Trophoblast cell (in vitro differentiated cells and primary cell): ENCODE data around the gene ILK.

ENCODE experiments used
- DNase-seq, 2 donors: peaks; one replicate each; pipeline ENCODE4 v3.0.0-alpha.2; 2016
- H2AFZ ChIP-seq: 2 replicates; pipeline ENCODE4 v1.6.1; 2013; ENCODE audit warnings: low read length, moderate library complexity, mild to moderate bottlenecking; ENCODE audit not compliant: insufficient read depth, poor library complexity
- H2AK5ac ChIP-seq: 2 replicates; pipeline ENCODE4 v1.6.1; 2013; ENCODE audit warnings: mild to moderate bottlenecking, low read length
- H2BK120ac ChIP-seq: 2 replicates; pipeline ENCODE4 v1.6.1; 2013; ENCODE audit warnings: low read length, mild to moderate bottlenecking, moderate library complexity; ENCODE audit not compliant: insufficient read depth, poor library complexity
- H2BK12ac ChIP-seq: 2 replicates; pipeline ENCODE4 v1.6.1; 2013; ENCODE audit warnings: mild to moderate bottlenecking, low read length, moderate library complexity
- H2BK5ac ChIP-seq: 2 replicates; pipeline ENCODE4 v1.6.1; 2013; ENCODE audit warnings: low read length, low read depth, moderate library complexity, mild to moderate bottlenecking; ENCODE audit not compliant: poor library complexity
- H3K14ac ChIP-seq: 2 replicates; pipeline ENCODE4 v1.6.1; 2013; ENCODE audit warnings: mild to moderate bottlenecking, low read length
- H3K18ac ChIP-seq: 2 replicates; pipeline ENCODE4 v1.6.1; 2013; ENCODE audit warnings: mild to moderate bottlenecking, low read length
- H3K23ac ChIP-seq: 2 replicates; pipeline ENCODE4 v1.6.1; 2013; ENCODE audit warnings: low read length
- H3K27ac ChIP-seq: 2 replicates; pipeline ENCODE4 v1.5.1; 2013; ENCODE audit warnings: low read depth, mild to moderate bottlenecking, inconsistent platforms, low read length, moderate library complexity
- H3K27me3 ChIP-seq: 2 replicates; pipeline ENCODE4 v1.6.1; 2013; ENCODE audit warnings: inconsistent platforms, mild to moderate bottlenecking, low read length, moderate library complexity; ENCODE audit not compliant: insufficient read depth
- H3K36me3 ChIP-seq, 2 experiments: 1 replicate in 1 of 2; 2 replicates in 1 of 2; pipeline ENCODE4 v1.6.1; 2013; ENCODE audit warnings: low read length in 2 of 2, mild to moderate bottlenecking in 2 of 2, moderate library complexity in 1 of 2; ENCODE audit not compliant: insufficient read depth in 2 of 2, control insufficient read depth in 1 of 2
- H3K4ac ChIP-seq: 2 replicates; pipeline ENCODE4 v1.6.1; 2013; ENCODE audit warnings: low read depth, mild to moderate bottlenecking, low read length, moderate library complexity
- H3K4me1 ChIP-seq, 2 experiments: 1 replicate in 1 of 2; 2 replicates in 1 of 2; pipeline ENCODE4 v1.6.1; 2013; ENCODE audit warnings: low read length in 2 of 2, mild to moderate bottlenecking in 2 of 2, moderate library complexity in 1 of 2; ENCODE audit not compliant: insufficient read depth in 2 of 2, control insufficient read depth in 1 of 2
- H3K4me2 ChIP-seq: 2 replicates; pipeline ENCODE4 v1.6.1; 2013; ENCODE audit warnings: inconsistent platforms, mild to moderate bottlenecking, low read length, moderate library complexity
- H3K4me3 ChIP-seq: 2 replicates; pipeline ENCODE4 v1.5.1; 2013; ENCODE audit warnings: mild to moderate bottlenecking, low read depth, low read length, inconsistent platforms
- H3K79me1 ChIP-seq: one replicate; pipeline ENCODE4 v1.6.1; 2013; ENCODE audit warnings: low read length
- H3K79me2 ChIP-seq: 2 replicates; pipeline ENCODE4 v1.6.1; 2013; ENCODE audit warnings: low read length, mild to moderate bottlenecking; ENCODE audit not compliant: control insufficient read depth, insufficient read depth, poor library complexity
- H3K9ac ChIP-seq: 2 replicates; pipeline ENCODE4 v1.6.1; 2013; ENCODE audit warnings: mild to moderate bottlenecking, low read length
- H3K9me3 ChIP-seq: 2 replicates; pipeline ENCODE4 v1.6.1; 2013; ENCODE audit warnings: low read depth, mild to moderate bottlenecking, control low read depth, inconsistent platforms, low read length; ENCODE audit not compliant: insufficient read depth
- H4K12ac ChIP-seq: 2 replicates; pipeline ENCODE4 v1.6.1; 2013; ENCODE audit warnings: low read depth, mild to moderate bottlenecking, low read length, moderate library complexity
- H4K8ac ChIP-seq: 2 replicates; pipeline ENCODE4 v1.6.1; 2013; ENCODE audit warnings: low read depth, mild to moderate bottlenecking, low read length, moderate library complexity
- H4K91ac ChIP-seq: one replicate; pipeline ENCODE4 v1.6.1; 2013; ENCODE audit warnings: low read depth, mild to moderate bottlenecking, low read length, moderate library complexity
- WGBS: extraction: QIAGEN DNeasy Blood & Tissue Kit; methylation state at CpG from one replicate; pipeline ENCODE4 v1.1.7; 2013; ENCODE audit warnings: missing lambda C conversion rate; ENCODE audit not compliant: insufficient read length, insufficient coverage; ENCODE audit errors: extremely low coverage; 5-methylcytosine and 5-hydroxymethylcytosine counted together

ILK gene

GRCh38 chr11:6571434-6572008, 32.1 kb upstream of the ILK start:
- Histone ChIP-seq H3K23ac (no peak overlapping the region), H4K12ac (no peak overlapping the region), H3K79me1 (no peaks in the 10 kb centered on the region), H2BK120ac (no peak overlapping the region), H3K14ac (no peak overlapping the region), H4K91ac (no peak overlapping the region), H3K4ac (no peak overlapping the region), H3K27me3 (no peaks in the 10 kb centered on the region), H3K9me3 (peaks cover 5% of the 10 kb centered on the region), H3K4me2 (no peak overlapping the region), H2BK12ac (no peak overlapping the region), H3K27ac (no peak overlapping the region), H3K36me3 (no peaks in the 10 kb centered on the region), H3K4me1 (peaks cover 4 to 5% of the 10 kb centered on the region in 2 experiments), H3K9ac (no peak overlapping the region), H3K79me2 (no peaks in the 10 kb centered on the region), H2AK5ac (no peak overlapping the region), H3K18ac (no peak overlapping the region), H3K4me3 (no peak overlapping the region), H2BK5ac (no peak overlapping the region), H2AFZ (no peak overlapping the region), H4K8ac (no peak overlapping the region)
- no peak for DNase-seq
- WGBS, result 100% methylated on average over 1 of the region's 22 CpGs

GRCh38 chr11:6572215-6572614, 31.4 kb upstream of the ILK start:
- no peak overlapping the region for H4K12ac ChIP-seq
- no peak overlapping the region for H2BK12ac ChIP-seq
- no peak overlapping the region for H2BK120ac ChIP-seq
- no peaks in the 10 kb centered on the region for H3K36me3 ChIP-seq
- H3K23ac ChIP-seq, result no peak overlapping the region
- no peak overlapping the region for H4K91ac ChIP-seq
- no peaks in the 10 kb centered on the region for H3K27me3 ChIP-seq
- H3K4me2 ChIP-seq, result no peak overlapping the region
- H2BK5ac ChIP-seq, result no peak overlapping the region
- no peak for DNase-seq
- H3K79me2 ChIP-seq, result no peaks in the 10 kb centered on the region
- no peak overlapping the region for H4K8ac ChIP-seq
- no peak overlapping the region for H3K4ac ChIP-seq
- peaks cover 5% of the 10 kb centered on the region for H3K9me3 ChIP-seq
- no CpG with 5 or more reads among the region's 2 CpGs for WGBS
- no peak overlapping the region for H3K18ac ChIP-seq
- peaks cover 2% of the 10 kb centered on the region for H3K79me1 ChIP-seq
- H3K27ac ChIP-seq, result no peak overlapping the region
- H3K4me3 ChIP-seq, result no peak overlapping the region
- H2AK5ac ChIP-seq, result no peak overlapping the region
- H3K9ac ChIP-seq, result no peak overlapping the region
- H3K4me1 ChIP-seq, result peaks cover 8 to 10% of the 10 kb centered on the region in 2 experiments
- no peak overlapping the region for H2AFZ ChIP-seq
- no peak overlapping the region for H3K14ac ChIP-seq

- no peaks in the 10 kb centered on the region for H3K36me3 ChIP-seq
- H3K9ac ChIP-seq, result no peak overlapping the region
- H2BK12ac ChIP-seq, result no peak overlapping the region
- no peak overlapping the region for H3K4me3 ChIP-seq
- no peak overlapping the region for H2AFZ ChIP-seq
- no peak for DNase-seq
- H4K8ac ChIP-seq, result no peak overlapping the region
- peaks cover 3% of the 10 kb centered on the region for H3K9me3 ChIP-seq
- H3K27ac ChIP-seq, result no peak overlapping the region
- H3K18ac ChIP-seq, result no peak overlapping the region
- H4K91ac ChIP-seq, result no peak overlapping the region
- no peak overlapping the region for H2AK5ac ChIP-seq
- H3K4ac ChIP-seq, result no peak overlapping the region
- no peaks in the 10 kb centered on the region for H3K79me2 ChIP-seq
- H3K23ac ChIP-seq, result no peak overlapping the region
- peaks cover 2% of the 10 kb centered on the region for H3K79me1 ChIP-seq
- no peak overlapping the region for H3K14ac ChIP-seq
- no peak overlapping the region for H2BK120ac ChIP-seq
- H4K12ac ChIP-seq, result no peak overlapping the region
- no CpG with 5 or more reads among the region's 6 CpGs for WGBS
- H2BK5ac ChIP-seq, result no peak overlapping the region
- peaks cover 4 to 8% of the 10 kb centered on the region in 2 experiments for H3K4me1 ChIP-seq
- no peaks in the 10 kb centered on the region for H3K27me3 ChIP-seq
- H3K4me2 ChIP-seq, result no peak overlapping the region
Measured at GRCh38 chr11:6574816-6575715, 28.5 kb upstream of the ILK start.

- Histone ChIP-seq H3K23ac (no peak overlapping the region), H3K79me2 (no peaks in the 10 kb centered on the region), H4K8ac (no peak overlapping the region), H3K18ac (no peak overlapping the region), H2BK12ac (no peak overlapping the region), H2AFZ (no peak overlapping the region), H3K9me3 (no peaks in the 10 kb centered on the region), H2BK5ac (no peak overlapping the region), H3K14ac (no peak overlapping the region), H3K27me3 (no peaks in the 10 kb centered on the region), H4K12ac (no peak overlapping the region), H3K36me3 (peaks cover 0 to 2% of the 10 kb centered on the region in 2 experiments), H2BK120ac (no peak overlapping the region), H3K79me1 (peaks cover 2% of the 10 kb centered on the region), H2AK5ac (no peak overlapping the region), H4K91ac (no peak overlapping the region), H3K4me3 (no peak overlapping the region), H3K4me2 (no peak overlapping the region), H3K4me1 (peaks cover 4 to 8% of the 10 kb centered on the region in 2 experiments), H3K27ac (no peak overlapping the region), H3K9ac (no peak overlapping the region), H3K4ac (no peak overlapping the region)
- no CpG with 5 or more reads among the region's 6 CpGs for WGBS
- DNase-seq, result peak in 1 of 2 donors; percentile 29
Measured at GRCh38 chr11:6576471-6577373, 26.9 kb upstream of the ILK start.
